ENCODE results near the gene PTPRR. TPM values are rescaled to one million over a fixed set of nuclear protein-coding genes. Genes with fewer than 3 reads are reported as not detected.

The PTPRR gene
- total RNA-seq, 1 donor from 2014 or later, result not detected

DNA sequence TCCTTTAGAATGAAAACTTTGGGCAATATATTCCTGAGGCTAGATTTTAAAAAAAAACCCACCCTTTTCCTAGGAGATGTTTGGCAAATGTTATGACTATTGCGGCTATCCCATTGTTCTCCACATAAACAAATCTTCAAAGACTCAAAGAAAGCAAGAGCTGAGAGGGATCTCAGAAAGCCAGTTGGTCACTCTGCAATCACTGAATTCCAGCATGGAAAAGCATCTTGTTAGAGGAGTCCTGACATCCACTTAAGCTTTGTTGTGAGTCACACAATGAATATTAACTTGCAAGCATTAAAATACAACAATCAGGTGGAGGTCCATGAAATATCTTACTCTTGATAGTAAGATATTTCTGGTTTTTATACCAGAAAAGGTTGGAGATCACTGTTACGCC is 272.3 kb downstream of the PTPRR start:
- intact Hi-C loops (cut with micrococcal nuclease), result no loop called here

DNA sequence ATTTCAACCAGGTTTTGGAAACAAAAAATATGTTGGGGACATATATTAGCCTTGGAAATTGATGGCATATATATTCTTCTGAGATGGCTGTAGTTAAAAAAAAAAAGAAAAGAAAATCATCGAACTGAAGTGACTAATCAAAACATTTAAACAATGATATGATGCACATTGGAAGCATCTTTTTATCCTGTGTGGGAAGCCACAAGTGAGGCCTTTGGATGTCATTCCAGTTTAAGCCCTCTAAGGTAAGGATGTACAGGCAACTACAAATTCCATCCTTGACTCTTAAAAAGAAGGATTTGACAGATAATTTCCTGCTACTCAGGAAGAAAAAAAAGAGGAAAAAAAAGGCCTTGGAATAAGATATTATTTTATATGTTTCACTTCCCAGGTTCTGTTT is 273.7 kb downstream of the PTPRR start:
- intact Hi-C loops (cut with micrococcal nuclease), result no loop called here

DNA sequence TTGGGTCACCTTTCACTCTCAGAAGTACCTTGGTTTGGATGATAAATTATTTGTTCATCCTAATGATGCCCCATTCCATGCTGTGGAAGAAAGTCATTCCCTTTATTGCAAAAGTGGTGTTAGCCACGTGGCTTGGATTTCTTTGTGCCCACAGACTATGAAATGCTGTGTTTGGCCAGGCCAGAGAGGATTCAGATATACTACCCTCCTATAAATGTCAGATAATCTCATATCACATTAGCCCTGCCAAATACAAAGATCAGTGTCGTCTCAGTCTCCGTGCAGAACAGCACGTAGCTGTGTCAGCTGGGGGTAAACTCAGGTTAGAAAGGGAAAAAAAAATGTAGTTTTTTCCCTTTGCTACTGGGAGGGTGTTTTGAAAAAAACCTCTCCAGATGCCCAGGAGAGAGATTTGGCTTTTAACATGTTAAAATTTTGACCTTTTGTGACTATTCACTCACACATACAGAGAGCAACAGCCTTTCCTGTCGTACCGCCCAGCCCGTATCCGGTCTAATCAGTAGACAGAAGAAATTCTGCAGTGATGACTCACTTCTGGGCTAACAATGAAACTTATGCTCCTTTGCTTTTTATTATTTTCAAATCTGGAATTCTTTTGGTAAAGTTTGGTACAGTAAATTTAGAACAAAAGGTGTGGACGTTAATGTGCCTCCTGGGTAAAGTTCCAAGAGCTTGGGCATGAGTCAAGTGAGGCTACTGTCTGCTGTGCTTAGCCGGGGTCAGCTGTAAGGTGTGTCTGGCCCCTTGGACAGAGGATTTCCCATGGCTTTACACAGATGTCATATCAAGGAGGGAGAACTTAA is 274.8 kb downstream of the PTPRR start:
- intact Hi-C loops (cut with micrococcal nuclease), result no loop called here

DNA sequence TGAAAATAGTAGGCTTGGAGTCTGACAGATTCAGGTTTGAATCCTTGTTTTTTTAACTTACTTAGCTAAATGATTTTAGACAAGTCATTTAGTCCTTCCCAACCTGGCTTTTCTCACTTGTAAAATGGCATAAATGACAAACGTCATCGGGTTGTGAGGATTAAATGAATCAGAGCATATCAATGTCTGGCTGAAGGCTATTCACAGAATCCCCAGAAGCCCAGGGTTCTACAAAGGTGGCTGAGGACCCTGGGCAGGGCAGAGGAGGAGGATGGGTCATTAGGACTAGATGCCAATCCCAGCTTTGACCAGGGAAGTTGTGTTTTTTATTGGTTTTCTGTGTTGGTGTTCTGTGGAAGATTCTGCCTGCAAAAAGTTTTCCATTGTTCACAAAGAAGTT is 275.7 kb downstream of the PTPRR start:
- intact Hi-C loops (cut with micrococcal nuclease), result no loop called here

DNA sequence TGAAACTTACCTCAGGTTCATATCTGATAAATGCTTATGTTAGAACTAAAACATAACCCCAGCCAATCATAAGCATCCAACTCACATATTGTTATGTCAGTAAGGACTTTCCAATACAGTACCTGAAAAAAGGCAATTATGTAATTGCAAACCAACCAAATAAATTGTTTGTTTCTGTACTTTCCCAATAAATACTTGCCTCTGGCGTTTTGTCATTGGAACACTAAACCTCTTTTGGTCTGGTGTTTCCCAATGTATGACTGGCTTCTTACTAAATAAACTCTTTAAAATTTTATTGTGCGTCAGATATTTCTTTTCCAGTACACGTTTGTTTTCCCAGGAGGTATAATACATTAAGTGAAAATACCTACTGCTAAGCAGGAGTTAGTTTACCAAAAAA is 276.6 kb downstream of the PTPRR start:
- intact Hi-C loops (cut with micrococcal nuclease), result no loop called here

DNA sequence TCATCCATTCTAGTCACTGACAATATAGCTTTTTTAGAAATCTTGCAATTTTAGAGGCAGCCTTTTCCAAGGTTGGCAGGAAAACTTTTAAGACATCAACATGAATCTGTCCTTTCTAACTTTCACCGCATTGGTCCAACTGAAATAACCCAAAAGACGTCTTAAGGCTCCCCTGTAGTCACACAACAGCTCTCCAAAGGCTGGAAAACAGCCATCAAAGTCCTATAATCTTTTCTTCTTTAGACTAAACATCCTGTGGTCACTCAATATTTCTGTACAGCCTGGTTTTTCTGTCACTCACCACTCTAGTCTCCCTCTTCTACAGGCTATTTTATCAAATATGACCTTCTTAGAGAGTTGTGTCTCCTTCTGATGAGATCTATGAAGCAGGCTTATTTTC is 278.8 kb downstream of the PTPRR start:
- intact Hi-C loops (cut with micrococcal nuclease), result no loop called here

DNA sequence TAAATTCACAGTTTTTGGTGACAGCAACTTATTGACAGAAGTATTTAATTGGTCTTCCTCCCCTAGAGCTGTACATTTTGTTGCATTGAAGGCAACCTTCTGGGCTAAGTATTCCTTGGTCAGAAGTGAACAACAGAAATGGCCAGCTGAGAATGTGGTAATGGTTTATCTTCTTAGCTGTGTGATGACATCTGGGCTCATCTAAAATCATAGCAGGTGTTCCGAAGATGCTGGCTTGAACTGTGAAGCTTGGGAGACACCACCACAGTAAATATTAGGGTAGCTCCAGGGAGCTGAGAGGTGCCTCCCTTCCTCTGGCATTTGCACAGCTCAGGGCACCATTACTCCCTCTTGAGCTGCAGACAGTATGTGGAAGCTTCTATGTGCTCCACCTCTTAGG is 279.6 kb downstream of the PTPRR start:
- intact Hi-C loops (cut with micrococcal nuclease), result no loop called here

DNA sequence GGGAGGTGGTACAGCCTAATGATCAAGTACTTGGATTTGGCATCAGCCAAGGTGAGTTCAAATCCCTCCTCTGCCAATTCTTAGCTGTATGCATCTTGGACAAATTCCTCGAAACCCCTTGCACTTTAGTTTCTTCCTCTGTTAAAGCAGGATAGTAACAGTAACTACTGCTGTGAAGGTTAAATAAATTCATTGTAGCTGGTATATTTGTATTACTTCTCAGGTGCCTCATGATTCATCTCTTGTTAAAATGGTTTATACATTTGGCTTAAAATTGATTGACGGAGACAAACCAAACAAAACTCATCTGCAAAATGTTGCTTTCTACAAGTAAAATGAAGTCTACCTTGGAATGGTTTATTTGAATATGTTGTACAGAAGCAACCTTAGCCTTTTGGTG is 281.0 kb downstream of the PTPRR start:
- intact Hi-C loops (cut with micrococcal nuclease), result no loop called here

DNA sequence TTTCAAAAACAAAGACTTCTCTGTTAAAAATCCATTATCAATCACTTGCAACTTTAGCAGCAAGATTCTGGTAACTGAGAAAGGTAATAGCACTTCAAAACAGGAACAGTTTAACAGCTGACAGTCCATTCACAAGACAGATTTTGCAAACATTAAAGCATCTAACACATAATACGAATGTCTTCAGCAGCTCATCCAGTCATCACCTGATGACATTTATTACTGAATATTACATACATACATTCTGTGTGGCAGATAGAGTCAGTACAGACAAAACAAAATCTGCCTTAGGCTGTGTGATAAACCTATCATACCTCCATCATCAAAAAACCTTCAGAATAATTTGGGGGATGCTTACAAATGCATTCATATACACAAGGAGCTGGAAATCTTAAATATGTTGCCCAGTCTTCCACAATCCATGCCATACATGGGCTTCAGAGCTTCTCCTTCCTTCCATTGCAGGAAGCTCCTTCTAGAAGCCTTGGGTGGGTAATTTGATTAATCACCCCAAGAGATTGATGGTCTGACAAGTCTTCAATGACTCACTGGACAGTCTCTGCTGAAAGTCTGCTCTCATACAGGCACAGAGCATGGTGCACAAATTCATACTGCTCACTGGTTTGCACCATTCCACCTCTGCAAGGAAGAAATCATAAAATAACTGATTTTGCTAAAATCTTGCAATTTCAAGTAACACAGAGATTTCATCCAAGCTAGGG is 281.7 kb downstream of the PTPRR start:
- intact Hi-C loops (cut with micrococcal nuclease), result no loop called here

DNA sequence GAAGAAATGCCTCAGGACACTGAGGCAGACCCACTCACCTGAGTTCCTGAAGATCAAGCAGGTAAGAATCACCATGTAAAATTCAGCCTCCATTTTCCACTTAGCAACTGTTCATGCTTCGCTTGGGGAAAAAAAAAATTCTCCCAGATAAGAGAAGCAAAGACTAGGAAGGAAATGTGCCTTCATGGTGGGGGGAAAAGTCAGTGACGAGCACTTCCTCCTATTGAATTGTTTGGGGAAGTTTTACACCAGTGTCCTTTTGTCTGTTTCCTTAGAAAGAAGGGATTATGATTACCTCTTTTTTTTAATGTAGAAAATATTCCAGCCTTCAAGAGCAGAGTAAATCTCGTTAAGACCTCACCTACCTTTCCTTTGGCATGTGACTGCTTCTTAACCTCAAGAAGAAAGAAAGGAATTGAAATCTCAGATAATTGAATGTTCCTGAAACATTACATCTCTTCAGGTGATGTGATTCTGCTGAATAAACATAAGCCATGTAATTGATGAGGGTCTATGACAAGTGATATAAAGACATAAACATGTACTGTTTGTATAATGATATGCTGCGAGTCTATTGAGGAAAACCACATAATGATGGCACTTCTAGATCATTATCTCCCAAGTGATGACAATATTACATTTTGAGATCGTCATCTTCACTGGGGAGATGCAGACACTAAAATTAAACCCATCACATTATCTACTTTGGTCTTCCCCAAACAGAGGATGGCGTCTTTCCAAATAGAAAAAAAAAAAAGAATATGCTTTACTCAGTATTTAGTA is 283.0 kb downstream of the PTPRR start, which contains the start of gene PTPRB:
TSS of gene PTPRB (minus strand) at position 127 of the 783 bp plus-strand sequence. CDS start at position 93, 34 bp downstream.
- intact Hi-C loops (cut with micrococcal nuclease), result no loop called here

DNA sequence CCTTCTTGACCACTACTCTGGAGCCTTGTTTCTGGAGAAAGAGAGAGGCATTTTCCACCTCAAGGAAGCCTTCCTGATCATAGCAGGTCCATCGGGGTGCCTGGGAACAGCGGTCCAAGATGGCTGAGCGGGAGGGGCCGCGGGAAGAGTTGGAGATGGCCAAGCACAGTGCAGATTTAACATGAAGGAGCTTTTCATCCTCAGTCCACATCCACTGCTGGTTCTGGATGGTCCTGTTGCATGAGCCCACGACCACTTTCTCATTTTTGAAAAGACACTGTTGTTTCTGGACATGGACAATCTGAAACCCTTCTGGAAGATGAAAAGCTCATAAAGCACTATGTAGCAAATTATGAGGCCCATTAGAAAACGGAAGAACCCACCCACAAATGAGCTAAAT is 284.8 kb downstream of the PTPRR start:
- intact Hi-C loops (cut with micrococcal nuclease), result no loop called here

DNA sequence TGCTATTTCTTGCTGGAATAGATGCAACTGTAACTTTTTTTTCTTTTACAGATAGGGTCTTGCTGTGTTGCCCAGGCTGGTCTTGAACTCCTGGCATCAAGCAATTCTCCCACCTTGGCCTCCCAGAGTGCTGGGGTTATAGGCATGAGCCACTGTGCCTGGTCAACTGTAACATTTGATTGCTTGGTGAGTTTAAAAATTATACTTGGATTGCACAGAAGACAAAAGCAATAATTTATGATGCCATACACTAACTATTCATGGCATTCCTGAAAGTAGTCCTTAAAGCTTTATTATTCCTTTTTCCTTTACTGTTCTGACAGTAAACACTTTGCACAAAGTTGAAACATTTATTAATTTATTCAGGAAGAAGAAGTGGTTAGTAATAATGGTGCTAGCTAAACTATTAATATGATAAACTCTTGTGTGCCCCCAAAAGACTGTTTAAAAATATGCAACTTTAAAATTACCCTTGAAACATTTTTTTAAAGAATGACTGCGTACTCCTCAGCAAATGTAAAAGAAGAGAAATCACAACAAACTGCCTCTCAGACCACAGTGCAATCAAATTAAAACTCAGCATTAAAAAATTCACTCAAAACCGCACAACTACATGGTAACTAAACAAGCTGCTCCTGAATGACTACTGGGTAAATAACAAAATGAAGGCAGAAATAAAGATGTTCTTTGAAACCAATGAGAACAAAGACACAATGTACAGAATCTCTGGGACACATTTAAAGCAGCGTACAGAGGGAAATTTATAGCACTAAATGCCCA is 291.6 kb downstream of the PTPRR start:
- intact Hi-C loops (cut with micrococcal nuclease), result no loop called here

DNA sequence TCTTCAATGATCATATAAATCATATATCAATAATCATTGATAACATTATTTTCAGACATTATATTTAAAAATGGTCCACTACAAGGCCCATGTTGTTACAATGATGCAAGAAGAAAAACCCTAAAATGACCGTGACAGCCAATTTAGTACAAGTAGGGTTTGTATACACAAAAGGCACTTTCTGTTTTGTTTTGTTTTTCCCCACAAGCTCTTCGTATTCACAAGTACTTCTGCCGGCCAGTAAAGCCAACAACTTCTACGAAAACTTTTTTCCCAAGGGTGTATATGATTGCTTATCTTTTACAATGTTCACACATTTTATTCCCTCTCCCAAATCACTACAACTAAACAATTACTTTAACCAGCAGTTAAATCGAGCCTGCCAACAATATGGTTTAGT is 292.9 kb downstream of the PTPRR start:
- intact Hi-C loops (cut with micrococcal nuclease), result no loop called here

DNA sequence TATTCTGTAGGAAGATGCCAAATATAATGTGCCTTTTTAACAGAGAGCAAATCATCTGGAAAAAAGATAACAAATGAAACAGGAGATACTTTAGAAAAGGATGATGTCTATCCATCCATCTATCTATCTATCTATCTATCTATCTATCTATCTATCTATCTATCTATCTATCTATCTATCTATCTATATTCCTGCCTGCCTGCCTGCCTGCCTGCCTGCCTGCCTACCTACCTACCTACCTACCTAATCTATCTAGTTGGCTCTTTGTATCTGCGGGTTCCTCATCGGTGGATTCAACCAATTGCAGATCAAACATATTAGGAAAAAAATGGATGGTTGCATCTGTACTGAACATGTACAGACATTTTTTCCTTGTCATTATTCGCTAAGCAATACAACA is 294.4 kb downstream of the PTPRR start:
- intact Hi-C loops (cut with micrococcal nuclease), result no loop called here

DNA sequence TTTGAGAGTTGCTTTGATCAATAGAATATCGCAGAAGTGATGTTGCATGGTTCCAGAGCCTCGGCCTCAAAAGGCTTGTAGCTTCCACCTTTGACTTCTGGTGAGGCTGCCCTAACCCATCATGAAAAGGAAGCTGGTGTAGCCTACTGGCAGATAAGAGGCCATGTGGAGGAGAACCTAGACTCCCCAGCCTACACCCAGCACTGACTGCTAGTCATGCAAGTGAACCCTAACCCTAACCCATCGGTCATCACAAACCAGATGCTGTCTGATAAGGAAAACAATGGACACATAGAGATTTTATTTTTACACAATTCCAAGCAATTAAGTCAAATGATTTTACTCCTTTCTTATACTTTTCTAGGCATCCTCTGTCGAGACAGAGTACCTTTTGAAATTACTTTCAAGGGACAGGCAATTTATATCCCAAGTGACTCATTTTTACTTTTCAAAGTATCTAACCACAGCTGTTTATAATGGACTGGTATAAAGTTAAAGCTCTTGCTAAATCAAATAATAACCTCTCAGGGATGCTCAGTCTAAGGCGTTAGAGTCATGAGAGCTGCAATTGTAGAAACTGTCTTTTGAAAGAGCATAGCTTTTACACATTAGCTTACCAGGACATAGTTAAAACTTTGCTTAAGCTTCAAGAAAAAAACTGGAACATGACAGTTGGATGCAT is 300.9 kb downstream of the PTPRR start:
- intact Hi-C loops (cut with micrococcal nuclease), result no loop called here

DNA sequence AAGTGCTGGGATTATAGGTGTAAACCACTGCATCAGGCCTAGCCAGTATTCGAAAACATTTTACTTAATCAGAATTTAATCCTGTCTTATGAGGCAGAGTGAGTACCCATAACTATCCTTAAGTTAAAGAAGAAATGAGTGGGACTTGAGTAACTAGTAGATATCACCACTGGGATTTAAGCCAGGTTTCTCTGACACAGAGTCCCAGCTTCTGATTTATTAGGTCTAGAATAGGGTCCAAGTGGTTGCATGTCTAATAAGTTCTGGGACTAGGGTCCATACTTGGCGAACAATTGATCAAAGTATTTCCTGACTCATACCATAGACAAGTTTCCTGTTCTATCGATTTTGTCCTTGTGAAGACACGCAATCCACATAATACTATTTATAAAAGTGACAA is 302.2 kb downstream of the PTPRR start:
- intact Hi-C loops (cut with micrococcal nuclease), result no loop called here

DNA sequence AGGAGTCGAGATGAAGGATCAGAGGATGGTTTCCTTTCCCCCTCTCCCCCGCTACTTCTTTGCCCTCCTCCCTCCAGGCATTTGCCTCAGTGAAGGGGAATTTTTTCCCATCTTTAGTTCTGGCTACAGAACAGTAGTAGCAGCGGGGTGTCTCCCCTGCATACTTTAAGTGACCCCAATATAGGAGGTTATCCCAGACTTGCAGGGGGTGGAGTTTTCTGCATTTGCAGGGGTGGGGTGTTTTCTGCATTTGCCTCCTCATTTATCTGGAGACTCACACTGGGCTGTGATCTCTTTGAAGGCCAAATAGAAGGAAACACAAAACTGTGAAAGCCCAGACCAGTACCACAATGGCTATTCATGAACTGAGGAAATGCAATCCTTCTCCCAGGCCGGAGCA is 303.1 kb downstream of the PTPRR start:
- intact Hi-C loops (cut with micrococcal nuclease), result no loop called here

DNA sequence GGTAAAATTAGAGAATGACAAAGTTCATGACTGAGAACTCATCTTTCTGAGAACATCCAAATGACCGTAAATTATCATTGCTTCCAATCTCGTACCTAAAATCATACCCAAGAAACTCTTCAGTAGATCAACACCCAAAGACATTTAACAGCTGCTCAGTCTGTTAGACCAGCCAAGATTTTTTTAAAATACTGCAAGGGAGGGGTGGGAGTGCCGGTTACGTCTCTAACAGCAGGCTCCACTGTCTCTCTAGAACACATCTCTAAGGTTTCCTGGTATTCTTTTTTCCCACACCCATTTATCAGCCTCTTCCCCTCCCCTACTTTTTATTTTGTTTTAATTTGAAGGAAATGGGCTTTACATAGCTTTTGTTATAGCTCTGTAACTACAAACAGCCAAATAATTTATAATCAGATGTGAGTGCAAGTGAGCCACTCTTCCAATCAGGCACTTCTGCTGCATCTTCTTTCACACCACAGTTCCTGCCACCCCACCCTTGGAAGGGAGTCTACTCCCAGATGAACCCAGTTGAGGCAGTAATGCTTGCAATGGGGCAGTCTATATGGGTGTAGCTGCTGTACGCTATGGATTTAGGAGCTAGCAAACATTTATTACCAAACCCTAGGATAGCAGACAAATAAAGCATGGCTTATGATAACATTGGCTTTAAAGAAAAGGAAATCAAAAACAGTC is 305.2 kb downstream of the PTPRR start:
- intact Hi-C loops (cut with micrococcal nuclease), result no loop called here

DNA sequence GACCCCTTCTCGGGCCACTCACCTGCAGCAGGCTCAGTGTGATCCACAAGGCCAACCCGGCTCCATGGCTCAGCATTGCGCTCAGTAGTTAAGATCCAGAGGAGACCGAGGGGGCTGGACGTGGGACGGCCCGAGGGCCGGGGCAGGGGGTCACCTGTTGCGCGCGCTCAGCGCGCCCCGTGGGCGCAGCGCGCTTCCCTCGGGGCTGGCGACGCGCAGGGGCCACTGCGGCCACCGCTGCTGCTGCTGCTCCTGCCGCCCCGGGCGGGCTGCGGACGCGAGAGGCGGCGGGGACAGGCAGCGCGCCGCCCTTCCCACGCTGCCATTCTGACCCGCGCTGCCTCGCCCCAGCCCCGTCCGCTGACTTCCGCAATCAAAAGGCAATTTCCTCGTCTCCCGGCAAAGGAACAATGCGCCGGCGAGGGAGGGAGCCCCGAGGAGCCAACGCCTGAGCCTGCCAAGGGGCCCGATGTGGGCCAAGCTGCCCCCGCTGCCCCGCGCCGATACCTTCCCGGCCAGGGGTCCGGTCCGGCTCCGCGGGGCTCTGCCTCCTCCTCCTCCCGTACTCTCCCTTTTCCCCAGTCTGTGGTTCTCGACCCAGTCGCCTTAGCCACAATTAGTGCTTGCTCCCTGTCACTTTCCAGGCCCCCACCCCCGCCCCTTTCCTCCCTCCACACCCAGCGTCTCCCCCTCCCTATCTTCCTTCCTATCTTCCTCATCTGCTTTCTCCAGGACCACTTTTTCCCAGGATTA is 310.6 kb downstream of the PTPRR start:
- intact Hi-C loops (cut with micrococcal nuclease), result no loop called here
